ENCODE data around the gene MBNL1. TPM values are rescaled to one million over a fixed set of nuclear protein-coding genes. Genes with fewer than 3 reads are reported as not detected.

Gene MBNL1
- total and polyA plus RNA-seq, 2 donors (not counting 3 experiments of a cell fraction or from before 2014, with no cell fraction given), result 179 to 362 TPM

GRCh38 chr3:152480282-152480953 lies 211.7 kb downstream of the MBNL1 start:
- H3K27ac ChIP-seq (ENCODE audit: insufficient read depth, low read depth, low read length), result no peak overlapping the region
- H3K9ac ChIP-seq (replicated peaks; ENCODE audit: extremely low read depth, insufficient read depth, low read length), result no peak overlapping the region
- no peaks in the 10 kb centered on the region for H3K4me1 ChIP-seq (ENCODE audit: control insufficient read depth, extremely low read depth, insufficient read depth, low read length)
- ChIA-PET CTCF (no interaction called here), POLR2A (no interaction called here)
- H4K20me1 ChIP-seq (replicated peaks; ENCODE audit: control insufficient read depth, extremely low read depth, insufficient read depth, low read length), result no peaks in the 10 kb centered on the region
- no peaks in the 10 kb centered on the region for H3K9me1 ChIP-seq (replicated peaks; ENCODE audit: control insufficient read depth, extremely low read depth, insufficient read depth, low read length)
- TF ChIP-seq EZH2 (IDR thresholded peaks at IDR 0.05; ENCODE audit: borderline replicate concordance, low read depth, low read length, severe bottlenecking) (no peak), CTCF (IDR thresholded peaks at IDR 0.05; ENCODE audit: extremely low read depth in 1 of 2, insufficient read depth in 1 of 2, low read depth in 1 of 2, low read length in 2 of 2) (no peak), FOS (IDR thresholded peaks at IDR 0.05; ENCODE audit: borderline replicate concordance, insufficient read depth, low read length) (no peak), JUN (IDR thresholded peaks at IDR 0.05; ENCODE audit: borderline replicate concordance, insufficient read depth, insufficient read length, low read depth) (no peak), GATA2 (IDR thresholded peaks at IDR 0.05; ENCODE audit: insufficient read depth, insufficient read length, low read depth, low read length) (no peak), POLR2A (IDR thresholded peaks at IDR 0.05; ENCODE audit: low read depth, low read length) (no peak), POLR2AphosphoS5 (IDR thresholded peaks at IDR 0.05; ENCODE audit: insufficient read depth, low read depth, low read length) (no peak), MYC (IDR thresholded peaks at IDR 0.05; ENCODE audit: low read depth, low read length) (no peak)
- TF ChIP-seq, protein P1, sequence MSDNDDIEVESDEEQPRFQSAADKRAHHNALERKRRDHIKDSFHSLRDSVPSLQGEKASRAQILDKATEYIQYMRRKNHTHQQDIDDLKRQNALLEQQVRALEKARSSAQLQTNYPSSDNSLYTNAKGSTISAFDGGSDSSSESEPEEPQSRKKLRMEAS (IDR thresholded peaks at IDR 0.05; ENCODE audit: insufficient read depth, insufficient read length), result no peak
- H3K27me3 ChIP-seq (ENCODE audit: control insufficient read depth in 2 of 2, insufficient read depth in 2 of 2, low read length in 2 of 2), result no peaks in the 10 kb centered on the region
- no peak overlapping the region for H3K4me2 ChIP-seq (ENCODE audit: insufficient read depth, low read length)
- no peaks in the 10 kb centered on the region for H3K9me3 ChIP-seq (replicated peaks; ENCODE audit: control insufficient read depth, insufficient read depth, low read length)
- dilution Hi-C loops (cut with MboI; ENCODE audit: extremely low pct_ligation_motif_present, low sequenced_read_pairs) (no loop called here), intact Hi-C loops (cut with micrococcal nuclease) (no loop called here)
- H3K36me3 ChIP-seq (ENCODE audit: control insufficient read depth in 2 of 2, extremely low read depth in 1 of 2, insufficient read depth in 2 of 2, low read length in 2 of 2), result no peaks in the 10 kb centered on the region
- no peak overlapping the region for H2AFZ ChIP-seq (ENCODE audit: low read depth, low read length)
- DNase-seq (ENCODE audit: low read depth, low spot score) (no peak), FAIRE-seq (no peak)
- no peaks in the 10 kb centered on the region for H3K79me2 ChIP-seq (ENCODE audit: control insufficient read depth, insufficient read depth, low read length)
- no TSS peak for BruUV-seq (replicated peaks)
- no peak overlapping the region for H3K4me3 ChIP-seq (replicated peaks in 1 of 3; ENCODE audit: insufficient read depth in 1 of 3, low read depth in 1 of 3, low read length in 3 of 3)
